Hepatocyte (in vitro differentiated cells): ENCODE data around the gene PARD3B.

ENCODE experiments used
- EZH2 ChIP-seq: fragments of 200-600 bp; sonication (generic); IDR thresholded peaks from 2 replicates; pipeline ENCODE4 v1.6.1; 2016; ENCODE audit warnings: antibody characterized with exemption, mild to moderate bottlenecking, borderline replicate concordance
- EZH2phosphoT487 ChIP-seq: fragments of 200-600 bp; sonication (generic); IDR thresholded peaks from one replicate; pipeline ENCODE4 v1.6.1; 2018; ENCODE audit warnings: antibody characterized with exemption, mild to moderate bottlenecking, low read depth, moderate library complexity; ENCODE audit not compliant: unreplicated experiment, severe bottlenecking
- TF ChIP-seq, protein P1 (sequence below): fragments of 200-600 bp; sonication (generic); IDR thresholded peaks from 2 replicates; pipeline ENCODE4 v1.5.1; 2016; ENCODE audit warnings: antibody characterized with exemption, mild to moderate bottlenecking; ENCODE audit not compliant: poor library complexity

DNA sequence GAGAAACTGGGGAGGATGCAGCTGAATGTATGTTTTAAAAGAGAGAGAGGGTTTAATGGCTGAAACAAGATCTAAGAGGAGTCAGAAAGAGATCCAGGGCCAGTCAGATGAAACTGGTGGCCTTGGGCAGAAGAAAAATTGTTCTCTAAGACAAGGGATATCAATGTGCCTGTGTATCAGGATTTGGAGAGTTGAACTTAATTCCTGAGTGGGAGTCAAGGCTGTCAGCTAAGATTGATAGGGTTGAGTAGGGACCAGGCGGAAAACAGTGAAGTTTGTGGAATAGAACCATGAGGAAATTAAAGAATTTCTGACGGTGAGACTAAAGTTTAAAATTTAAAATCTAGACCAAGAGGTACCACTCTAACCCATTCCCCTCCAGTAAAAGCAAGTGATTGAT lies 199.2 kb downstream of the PARD3B start:
- TF ChIP-seq, protein P1, sequence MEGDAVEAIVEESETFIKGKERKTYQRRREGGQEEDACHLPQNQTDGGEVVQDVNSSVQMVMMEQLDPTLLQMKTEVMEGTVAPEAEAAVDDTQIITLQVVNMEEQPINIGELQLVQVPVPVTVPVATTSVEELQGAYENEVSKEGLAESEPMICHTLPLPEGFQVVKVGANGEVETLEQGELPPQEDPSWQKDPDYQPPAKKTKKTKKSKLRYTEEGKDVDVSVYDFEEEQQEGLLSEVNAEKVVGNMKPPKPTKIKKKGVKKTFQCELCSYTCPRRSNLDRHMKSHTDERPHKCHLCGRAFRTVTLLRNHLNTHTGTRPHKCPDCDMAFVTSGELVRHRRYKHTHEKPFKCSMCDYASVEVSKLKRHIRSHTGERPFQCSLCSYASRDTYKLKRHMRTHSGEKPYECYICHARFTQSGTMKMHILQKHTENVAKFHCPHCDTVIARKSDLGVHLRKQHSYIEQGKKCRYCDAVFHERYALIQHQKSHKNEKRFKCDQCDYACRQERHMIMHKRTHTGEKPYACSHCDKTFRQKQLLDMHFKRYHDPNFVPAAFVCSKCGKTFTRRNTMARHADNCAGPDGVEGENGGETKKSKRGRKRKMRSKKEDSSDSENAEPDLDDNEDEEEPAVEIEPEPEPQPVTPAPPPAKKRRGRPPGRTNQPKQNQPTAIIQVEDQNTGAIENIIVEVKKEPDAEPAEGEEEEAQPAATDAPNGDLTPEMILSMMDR: no peak
- TF ChIP-seq EZH2 (no peak), EZH2phosphoT487 (no peak)
